GM21825 (cell line): Measurements from ENCODE around the gene NPAS3.

Experiments used
- ATAC-seq: cut with Tn5 transposase; IDR thresholded peaks from one replicate; pipeline ENCODE4 v1.9.1; 2021; ENCODE audit warnings: mild to moderate bottlenecking, moderate library complexity; ENCODE audit not compliant: unreplicated experiment

Gene NPAS3

DNA sequence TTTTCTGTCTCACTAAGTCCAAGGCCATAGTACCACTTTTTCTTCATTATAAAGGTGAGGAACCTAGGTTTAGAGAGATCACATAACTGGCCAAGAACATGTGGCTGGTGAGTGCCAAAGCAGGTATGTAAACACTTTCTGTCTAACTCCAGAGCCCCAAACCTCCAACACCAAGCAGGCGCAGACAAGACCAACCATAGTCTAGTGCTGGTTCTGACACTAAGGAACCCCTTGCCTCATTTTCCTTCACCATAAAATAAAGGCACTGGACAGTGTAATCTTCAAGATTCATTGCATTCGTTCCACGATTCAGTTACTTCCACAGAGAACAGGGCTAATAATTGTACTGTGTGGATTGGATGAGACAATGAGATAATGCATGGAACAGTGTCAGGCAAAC, 71.0 kb downstream of the NPAS3 start:
- ATAC-seq: no peak

DNA sequence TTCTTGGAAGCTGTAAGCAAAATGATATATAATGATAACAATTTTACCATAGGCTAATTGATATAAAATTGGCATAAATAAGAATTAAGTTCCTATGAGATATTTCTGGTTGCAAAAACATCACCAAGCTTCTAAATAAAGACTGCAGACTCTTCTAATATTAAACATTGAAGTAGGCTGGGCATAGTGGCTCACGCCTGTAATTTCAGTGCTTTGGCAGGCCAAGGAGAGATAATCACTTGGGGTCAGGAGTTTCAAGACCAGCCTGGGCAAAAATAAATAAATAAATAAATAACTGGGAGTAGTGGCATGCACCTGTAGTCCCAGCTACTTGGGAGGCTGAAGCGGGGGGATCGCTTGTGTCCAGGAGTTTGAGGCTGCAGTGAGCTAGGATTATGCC, 71.8 kb downstream of the NPAS3 start:
- ATAC-seq: no peak

DNA sequence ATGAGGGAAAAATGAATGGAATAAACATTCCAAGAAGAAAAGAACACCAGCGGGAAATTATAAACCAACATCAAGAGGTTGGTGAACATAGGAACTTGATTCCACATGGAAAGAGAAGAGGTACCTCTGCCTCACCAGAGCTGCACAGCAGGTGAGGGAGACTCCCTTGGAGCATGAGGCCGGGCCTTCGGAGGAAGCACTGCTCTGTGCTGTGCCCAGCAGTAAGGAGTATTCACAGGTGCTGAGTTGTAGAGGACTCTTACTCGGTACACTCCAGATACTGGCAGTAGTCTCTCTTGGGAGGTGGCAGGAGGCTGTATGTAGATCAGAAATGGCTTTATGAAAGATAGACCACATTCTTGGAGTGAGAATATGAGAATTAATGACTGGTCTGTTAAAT, 76.0 kb downstream of the NPAS3 start:
- ATAC-seq: no peak

DNA sequence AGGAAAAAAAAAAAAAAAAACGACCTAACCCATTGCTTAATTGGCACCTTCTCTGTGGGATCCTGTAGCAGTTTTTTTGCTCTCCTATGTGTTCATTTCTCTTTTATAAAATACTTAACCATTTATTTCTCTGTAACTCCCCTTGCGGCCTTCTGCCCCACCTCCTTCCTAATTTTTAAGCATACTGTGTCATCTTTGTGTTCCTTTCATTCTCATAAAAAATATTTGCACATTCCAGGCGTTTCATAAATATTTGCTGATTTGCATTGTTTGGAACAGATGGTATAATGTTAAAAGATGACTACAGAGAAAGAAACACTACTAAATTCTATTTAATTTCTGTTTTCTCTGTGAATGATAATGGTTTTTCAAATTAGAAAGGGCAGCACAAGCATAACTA, 77.9 kb downstream of the NPAS3 start:
- no peak for ATAC-seq

DNA sequence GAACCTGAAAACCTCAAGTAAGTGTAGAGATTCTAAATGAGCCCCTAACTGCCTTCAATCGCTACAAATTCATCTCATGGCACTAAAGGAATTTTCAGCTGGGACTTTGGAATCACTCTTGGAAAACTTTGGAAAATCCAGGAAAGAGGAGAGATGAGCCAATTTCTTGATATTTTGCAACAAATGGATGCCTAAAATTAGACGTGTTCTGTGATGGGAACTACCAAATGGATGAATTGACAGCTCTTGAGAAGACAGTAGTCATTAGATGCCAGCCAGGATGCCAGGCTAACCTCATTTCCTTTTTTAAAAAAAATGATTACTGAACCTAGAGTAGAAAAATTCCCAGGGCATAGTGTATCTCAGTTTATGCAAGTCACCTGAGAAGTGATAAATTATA, 78.3 kb downstream of the NPAS3 start:
- ATAC-seq: no peak

DNA sequence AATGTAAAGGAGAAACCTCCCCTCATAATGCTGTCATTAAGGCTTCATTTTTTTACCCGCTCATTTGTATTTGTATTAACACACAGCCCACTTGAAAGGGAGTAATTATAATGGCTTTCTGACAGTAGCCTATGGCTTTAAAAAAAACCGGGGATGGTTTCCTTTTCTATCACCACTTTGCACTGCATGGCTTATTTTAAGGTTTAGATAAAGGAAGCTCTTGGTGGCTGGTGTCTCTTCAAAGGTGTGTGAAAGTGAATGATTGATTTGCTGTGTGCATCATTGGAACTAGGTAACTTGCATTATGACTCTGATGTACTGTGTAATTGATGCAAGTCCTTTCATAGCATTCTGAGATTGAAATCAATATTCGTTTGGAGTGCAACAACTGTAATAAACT, 80.7 kb downstream of the NPAS3 start:
- ATAC-seq: no peak

DNA sequence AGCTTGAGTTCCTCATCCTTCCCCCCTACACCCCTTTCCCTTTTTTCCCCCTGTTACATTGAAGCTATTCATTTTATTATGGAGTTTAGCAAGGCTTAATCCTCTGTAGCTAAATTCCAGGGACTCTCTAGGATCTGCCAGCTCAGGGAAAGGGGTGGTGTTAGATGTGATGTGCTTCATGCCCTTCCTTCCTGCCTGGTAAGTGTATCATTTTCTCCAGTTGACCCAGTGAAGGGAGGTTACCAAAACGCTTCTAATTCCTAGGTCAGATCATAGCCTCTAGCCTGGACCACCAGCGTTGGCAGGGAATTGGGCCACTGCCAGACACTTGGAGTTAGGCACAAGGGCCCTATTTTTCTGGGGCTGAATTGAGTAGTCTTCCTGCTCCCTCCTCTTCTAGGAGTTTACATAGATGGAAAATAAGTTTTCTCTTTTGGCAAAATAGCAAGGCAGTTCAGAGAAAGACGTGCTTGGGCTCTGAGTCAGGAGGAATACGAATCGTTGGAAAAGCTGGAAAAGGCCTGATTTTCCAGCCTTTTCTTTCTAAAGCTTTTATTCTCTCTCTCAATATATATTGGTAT, 88.3 kb downstream of the NPAS3 start:
- ATAC-seq: no peak

DNA sequence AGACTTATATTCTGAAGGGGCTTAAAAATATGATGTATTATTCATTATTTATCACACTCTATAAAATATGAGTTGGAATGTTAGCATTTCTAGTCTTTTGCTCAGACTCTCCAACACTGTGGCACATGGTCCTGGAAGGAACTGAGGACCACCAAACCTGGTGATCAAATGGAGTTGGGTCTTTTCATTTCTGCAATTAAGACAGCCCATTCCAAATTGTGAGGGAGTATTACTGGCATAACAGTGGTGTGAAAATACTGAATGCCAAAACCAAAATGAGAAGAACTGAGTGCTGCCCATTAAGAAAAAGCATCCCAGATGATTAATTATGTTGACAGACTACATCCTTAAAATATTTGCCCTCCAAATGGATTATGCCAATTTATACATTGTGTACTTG, 90.8 kb downstream of the NPAS3 start:
- ATAC-seq: no peak

DNA sequence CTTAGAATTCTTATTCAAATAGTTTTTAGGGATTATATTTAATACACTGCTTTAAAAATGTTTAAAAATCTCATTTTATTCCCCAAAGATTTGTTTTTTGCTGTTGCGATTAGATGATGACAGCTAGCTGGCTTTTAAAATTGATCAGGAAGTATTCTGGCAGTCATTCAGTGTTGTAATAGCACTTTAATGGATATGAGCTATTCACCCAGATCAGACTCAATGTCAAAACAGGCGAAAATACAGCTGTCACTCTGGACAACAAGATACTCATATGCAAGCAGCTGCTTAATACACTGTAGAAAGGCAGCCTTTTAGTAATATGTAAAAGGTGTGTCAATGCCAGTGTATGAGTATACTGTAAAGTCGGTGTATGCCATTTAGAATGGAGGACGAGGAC, 91.7 kb downstream of the NPAS3 start:
- ATAC-seq: no peak

DNA sequence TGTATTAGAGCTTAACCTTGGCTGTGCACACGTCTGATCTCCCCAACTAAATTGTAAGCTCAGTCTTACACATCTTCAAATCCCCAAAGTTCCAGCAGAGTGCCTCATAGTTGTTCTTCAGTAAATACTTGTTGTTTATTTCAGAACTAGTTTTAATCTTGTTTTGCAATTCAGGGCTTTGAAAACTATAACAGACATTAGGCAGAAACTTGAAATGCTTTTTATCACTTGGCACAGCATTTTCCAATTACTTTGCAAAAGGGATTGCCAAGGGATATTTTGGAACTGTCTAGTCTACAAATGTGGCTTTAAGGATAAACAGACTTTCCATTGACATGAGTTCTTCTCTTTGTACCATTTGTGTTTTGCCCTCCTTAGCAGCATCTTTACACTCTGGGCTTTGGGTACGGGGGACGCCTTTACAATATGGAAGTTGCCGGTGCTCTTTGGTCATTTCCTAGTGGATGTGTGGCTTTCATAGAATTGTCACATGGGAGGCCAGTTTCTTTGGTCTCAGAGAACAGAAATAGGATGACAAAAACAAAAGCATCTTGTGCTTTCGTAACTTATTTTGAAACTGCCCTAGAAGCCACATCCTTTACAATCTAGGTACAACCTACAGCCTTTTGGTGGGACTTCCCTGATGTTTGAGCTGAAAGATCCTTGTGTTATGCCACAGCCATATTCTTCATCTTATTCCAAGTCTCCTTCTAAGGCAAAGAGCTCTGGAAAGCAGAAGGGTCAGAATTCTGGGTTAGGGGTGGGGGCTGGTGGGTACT, 96.9 kb downstream of the NPAS3 start:
- ATAC-seq: no peak

DNA sequence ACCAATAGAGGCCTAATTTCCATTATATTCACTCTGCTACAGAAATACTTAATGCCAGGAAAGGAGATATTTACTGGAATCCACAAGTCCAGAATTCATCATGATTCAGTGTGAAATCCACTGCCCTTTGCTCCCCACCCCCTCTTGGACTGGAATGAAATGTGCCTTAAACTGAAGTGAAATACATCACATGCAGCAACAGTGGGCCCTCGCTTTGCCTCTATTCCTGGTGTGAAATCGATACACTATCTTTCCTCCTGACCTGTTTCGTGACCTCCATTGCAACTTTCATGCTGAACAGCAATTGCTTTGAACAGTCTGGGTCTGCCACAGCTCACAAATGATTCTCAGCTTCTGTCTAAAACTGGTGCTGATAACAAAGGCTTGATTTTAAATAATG, 100.6 kb downstream of the NPAS3 start:
- no peak for ATAC-seq

DNA sequence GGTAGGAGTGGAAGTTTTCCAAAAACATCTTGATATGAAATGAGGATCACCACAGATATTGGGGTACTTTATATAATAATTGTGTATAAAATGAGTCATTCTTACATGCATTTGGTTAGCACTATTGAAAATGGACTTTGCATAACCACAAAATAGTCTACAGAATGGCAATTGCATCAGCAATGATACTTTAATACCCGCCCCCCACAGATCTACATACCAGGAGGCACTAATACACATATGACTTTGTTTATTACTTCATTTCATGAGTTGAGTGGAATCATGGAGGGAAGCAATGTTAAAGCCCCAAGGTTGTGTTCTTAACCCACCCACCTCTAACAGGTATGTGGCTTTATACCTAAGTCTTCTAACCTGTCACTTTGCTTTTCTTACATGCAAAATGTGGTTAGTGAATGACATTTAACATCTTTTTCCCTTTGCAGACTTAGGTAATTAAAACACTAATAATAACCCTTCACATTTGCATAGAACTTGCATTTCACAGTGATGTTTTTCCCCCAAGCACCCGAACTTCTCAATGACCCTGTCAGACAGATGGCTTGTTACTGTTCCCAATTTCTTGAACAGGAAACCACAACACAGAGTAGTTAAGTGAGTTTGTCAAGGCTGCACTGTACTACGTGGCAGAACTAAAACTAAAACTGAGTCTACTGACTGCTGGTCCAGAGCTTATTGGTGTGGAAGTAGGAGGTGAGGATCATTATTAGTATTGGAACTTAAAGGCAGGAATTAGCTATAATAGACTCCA, 101.9 kb downstream of the NPAS3 start:
- ATAC-seq: no peak

DNA sequence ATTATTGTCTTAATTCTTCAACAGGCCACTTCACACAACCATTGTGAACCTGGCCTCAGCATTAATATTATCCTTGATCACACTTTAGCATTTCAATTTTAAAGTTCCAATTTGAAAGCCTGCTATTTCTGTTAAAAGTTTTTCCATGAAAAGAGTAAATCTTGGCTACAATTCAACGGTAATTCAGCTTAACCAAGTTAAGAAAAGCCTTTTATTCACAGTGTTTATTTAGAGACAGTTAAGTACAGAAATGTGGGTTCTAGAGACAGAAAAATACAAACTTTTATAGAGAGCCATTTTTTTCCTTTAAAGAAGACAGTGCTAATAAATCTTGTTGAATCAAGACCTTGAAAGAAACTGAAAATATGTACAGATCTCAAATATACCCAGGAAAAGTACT, 103.9 kb downstream of the NPAS3 start:
- no peak for ATAC-seq

DNA sequence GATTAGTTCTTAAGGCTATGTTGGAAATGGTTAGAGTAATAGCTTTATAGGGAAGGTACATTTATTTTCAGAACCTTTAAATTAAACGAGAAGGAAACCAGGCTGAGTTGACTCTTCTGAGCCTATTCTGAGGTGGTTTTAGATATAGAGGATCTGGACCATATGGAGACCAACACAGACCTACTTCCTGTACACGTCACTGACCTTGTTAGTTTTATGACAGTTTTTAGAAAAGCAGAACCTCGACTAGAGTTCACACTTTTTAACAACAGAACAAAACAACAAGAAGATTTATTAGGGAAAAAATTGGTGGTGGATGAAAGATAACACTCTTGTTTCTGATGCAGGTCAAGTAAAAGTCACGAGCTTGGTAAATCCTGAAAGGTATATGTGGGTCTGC, 107.1 kb downstream of the NPAS3 start:
- no peak for ATAC-seq

DNA sequence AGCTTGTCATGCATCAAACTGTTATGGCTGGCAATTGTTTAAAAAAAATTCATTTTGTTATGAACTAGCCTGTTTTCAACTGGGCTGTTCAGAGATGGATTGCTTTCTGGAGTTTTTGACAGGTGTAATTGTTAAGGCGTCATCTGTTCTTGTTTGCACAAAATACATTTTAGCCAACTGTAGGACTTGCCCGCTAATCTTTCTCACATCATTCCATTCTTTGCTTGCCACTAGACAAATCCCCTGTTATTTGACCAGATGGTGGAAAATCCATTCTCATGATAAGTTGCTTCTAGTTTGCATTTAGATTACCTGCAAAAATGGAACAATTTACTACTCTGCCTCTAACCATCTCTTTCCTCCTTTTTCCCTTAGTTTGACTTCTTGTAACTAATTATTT, 114.3 kb downstream of the NPAS3 start:
- no peak for ATAC-seq

DNA sequence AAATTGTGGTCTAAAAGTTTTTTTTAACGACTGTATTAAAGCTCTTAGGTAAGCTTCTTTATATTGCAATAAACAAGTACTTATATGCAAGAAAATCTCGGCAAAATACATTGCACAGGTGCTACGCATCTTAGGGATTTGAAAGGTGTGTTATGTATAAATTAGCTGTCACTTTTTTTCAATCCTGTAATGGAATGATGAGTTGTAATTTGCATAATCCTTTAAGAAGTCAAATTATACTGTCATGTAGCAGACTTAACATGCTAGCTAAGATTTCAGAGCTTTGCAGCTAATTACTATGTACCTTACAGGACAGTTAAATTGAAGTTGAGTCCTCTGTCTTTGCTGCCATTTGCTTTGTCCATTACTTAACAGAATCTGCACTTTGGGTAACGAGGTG, 117.5 kb downstream of the NPAS3 start:
- ATAC-seq: no peak

DNA sequence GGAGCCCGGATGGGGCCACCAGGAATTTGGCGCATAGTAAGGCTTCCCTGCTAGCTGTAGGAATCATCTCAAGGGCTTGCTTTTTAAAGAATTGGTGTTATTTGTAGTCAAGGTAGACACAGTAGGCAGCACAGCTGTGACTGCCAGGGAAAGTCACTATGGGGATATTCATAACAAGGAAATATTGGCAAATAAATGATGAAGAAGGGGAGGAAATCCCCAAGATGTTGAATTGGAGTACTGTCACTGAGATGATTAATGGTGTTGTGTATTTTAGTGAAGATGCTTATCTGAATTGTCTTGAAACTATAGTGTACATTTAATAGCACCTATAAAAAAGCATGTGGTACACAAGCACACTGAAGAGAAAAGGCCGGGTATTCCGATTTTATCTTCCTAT, 118.9 kb downstream of the NPAS3 start:
- ATAC-seq: no peak

DNA sequence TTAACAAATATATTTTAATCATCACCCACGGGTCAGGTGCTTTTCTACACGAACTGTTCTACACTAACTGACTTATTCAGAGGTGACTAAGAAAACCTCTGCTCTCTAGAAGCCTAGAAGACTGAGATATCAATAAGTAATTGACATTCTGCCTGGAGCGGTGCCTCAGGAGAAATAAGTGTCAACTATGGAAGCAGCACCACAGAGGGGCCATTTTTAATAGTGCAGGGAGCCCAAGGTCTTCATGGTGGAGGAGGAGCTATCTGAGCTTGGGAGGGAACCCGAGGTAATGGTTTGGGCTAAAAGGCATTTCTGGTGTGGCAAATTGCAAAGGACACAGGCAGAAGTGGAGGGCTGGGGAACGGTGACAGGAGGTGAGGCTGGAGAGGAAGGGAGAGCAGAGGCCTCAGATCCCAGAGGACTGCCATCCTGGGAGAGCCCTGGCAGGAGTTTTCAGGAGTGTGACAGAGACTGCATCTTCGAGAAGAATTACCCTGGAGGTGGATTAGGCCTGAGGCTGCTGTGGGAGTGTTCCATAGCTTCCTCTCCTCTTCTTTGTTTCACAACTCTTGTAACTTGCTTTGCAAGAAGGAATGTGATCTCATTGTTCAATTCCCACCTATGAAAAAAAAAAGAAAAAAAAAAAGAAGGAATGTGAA, 123.1 kb downstream of the NPAS3 start:
- ATAC-seq: no peak

DNA sequence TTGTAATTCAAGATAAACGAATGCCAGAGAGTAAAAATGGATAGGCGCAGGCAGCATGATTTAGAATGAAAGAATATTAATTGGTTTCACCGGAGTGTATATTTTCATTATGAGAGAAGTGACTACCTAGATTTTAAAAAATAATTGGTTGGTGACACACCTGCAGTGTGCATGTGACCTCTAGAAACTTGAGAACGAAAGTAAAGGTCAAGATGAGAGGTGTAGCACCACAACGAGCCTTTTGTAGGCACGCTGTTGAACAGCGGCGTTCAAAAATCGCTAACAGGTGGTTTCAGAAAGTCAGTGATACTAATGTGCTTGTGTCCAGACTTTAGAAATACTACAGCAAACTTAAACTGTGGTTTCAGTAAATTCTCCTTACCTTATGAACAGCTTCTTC, 123.8 kb downstream of the NPAS3 start:
- no peak for ATAC-seq

DNA sequence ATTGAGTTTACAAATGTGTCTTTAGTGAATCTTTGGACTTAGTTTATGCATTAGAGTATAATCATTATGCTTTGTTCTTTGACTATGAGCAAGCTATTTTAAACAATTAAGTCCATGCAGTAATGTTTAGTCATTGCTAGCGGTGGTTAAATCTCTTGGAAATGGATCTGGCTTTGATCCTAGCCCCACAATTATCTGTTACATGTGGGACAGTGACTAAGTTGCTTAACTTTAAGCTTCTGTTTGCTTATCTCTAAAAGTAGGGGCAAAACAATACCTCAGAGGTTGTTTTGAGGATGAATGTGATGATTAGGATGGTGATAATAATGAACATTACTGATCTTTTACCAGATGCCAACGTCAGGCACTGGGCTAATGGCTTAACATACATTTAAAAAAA, 124.2 kb downstream of the NPAS3 start:
- no peak for ATAC-seq

DNA sequence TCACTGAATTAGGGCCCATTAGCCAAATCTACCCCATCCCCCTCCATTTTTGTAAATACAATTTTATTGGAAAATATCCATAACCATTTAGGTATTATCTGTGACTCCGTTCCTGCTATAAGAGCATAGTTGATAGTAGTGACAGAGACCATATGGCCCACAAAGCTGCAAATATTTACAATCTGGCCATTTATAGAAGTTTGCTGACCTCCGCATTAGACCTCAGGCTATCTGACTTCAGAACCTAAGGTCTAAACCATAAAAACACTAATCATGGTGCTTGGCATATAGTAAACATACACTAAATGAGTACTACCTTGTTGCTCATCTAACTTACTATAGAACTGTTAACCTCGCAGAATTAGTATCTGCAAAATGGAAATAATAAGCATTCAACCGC, 124.8 kb downstream of the NPAS3 start:
- no peak for ATAC-seq

DNA sequence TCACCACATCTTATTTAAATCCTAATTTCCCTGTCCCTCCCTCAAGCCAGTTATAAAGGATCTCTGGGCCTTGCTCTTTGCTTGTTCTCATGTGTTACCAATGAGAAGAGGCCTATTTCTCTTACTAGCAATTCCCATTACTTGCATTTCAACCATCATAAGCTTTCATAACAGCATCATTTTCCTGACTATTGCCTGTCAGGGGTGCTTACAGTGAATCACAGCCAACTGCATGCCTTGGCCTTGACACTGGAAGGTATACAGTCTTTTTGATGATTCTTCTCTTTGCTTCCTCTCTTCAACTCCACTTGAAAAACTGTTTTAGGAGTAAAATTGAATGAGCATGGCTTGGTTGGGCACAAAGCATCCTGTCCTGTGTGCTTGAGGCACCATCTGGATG, 127.0 kb downstream of the NPAS3 start:
- ATAC-seq: no peak
